ENCODE results near the gene SLC17A5. TPM values are rescaled to one million over a fixed set of nuclear protein-coding genes. Genes with fewer than 3 reads are reported as not detected.
A peak's percentile ranks its signal among the peaks of the same experiment; 100 is the strongest.

The SLC17A5 gene
- total and polyA plus RNA-seq, 9 of the 15 experiments (the other 6 are each of a cell fraction or from before 2014, with no cell fraction given): 1.3 to 7.2 (median 3.4) TPM

DNA sequence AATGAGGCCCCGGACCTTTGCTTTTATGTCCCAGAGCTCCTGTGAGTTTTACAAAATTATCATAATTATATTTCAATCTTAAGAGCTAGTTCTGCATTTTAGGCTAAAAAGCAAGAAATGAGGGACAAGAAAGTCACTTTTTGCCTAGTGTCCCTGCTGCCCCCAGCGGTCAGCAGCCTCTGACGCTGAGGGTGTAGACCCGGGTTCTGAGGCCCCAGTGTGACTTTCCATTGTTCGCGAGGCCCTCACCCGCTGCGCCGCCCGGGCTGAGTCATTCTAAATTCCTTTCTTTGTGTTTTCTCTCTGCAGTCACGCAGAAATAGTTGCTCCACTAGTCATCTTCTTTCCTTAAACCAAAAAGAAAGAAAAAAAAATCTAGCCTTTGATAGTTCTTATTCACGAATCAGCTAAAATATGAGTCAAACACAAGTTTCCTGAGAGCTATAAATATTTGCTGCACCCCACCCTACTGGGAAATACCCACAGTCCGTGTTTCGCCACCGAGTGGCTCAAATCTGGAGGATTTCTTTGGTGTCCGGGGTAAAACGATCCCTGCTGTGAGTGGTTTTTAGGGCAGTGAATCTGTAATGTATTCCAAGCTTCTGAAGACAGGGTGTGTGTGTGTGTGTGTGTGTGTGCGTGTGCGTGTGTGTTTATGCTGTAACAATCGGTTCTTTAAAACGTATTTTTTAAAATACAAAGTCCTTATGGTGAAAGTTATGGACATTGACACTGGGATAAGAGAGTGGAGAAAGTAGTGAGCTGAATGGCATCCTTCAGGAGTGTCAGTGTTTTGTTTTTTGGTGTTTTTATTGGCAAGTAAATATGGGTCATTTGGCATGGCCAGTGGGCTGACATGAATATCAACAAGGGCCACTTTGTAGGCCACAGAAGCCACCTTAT lies 73.3 kb downstream of the SLC17A5 start (continued):
- TF ChIP-seq, protein P1, sequence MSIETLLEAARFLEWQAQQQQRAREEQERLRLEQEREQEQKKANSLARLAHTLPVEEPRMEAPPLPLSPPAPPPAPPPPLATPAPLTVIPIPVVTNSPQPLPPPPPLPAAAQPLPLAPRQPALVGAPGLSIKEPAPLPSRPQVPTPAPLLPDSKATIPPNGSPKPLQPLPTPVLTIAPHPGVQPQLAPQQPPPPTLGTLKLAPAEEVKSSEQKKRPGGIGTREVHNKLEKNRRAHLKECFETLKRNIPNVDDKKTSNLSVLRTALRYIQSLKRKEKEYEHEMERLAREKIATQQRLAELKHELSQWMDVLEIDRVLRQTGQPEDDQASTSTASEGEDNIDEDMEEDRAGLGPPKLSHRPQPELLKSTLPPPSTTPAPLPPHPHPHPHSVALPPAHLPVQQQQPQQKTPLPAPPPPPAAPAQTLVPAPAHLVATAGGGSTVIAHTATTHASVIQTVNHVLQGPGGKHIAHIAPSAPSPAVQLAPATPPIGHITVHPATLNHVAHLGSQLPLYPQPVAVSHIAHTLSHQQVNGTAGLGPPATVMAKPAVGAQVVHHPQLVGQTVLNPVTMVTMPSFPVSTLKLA (conservative IDR thresholded peaks at IDR 0.05): peak; percentile 41 to 53
- TF ChIP-seq CHD1 (IDR thresholded peaks at IDR 0.05; ENCODE audit: low read length) (no peak), ZNF143 (CRISPR knock-in tag; IDR thresholded peaks at IDR 0.05) (no peak), HDAC3 (IDR thresholded peaks at IDR 0.05; ENCODE audit: borderline replicate concordance, partially characterized antibody) (no peak), TEAD4 (IDR thresholded peaks at IDR 0.05; ENCODE audit: low read length) (peak; percentile 33), TEAD4 (CRISPR knock-in tag; IDR thresholded peaks at IDR 0.05; ENCODE audit: borderline replicate concordance) (no peak), BRCA1 (IDR thresholded peaks at IDR 0.05) (no peak), BRCA1 (CRISPR knock-in tag; IDR thresholded peaks at IDR 0.05) (no peak), NFE2L1 (tag; IDR thresholded peaks at IDR 0.05; ENCODE audit: borderline replicate concordance, low read depth) (0 out of 2 replicates have a peak, but pooled peaks have one; percentile 1), RAD21 (CRISPR knock-in tag; conservative IDR thresholded peaks at IDR 0.05 in 1 of 2, IDR thresholded peaks at IDR 0.05 in 1 of 2) (peak; percentile 49 to 57; a peak in 3 of 4 replicates), POLR2H (tag; IDR thresholded peaks at IDR 0.05; ENCODE audit: low read depth) (peak; percentile 57; the same call in 1 of the 2 replicates), PRPF4 (IDR thresholded peaks at IDR 0.05; ENCODE audit: insufficient read depth, low read depth, low read length, poor library complexity, severe bottlenecking) (no peak), FIP1L1 (IDR thresholded peaks at IDR 0.05; ENCODE audit: low read depth, low read length, poor library complexity, severe bottlenecking) (no peak), ZNF57 (CRISPR knock-in tag; IDR thresholded peaks at IDR 0.05) (no peak), RBM22 (IDR thresholded peaks at IDR 0.05; ENCODE audit: low read depth, low read length, poor library complexity, severe bottlenecking) (no peak), CBFA2T2 (conservative IDR thresholded peaks at IDR 0.05) (no peak)
- TF ChIP-seq, protein P2, sequence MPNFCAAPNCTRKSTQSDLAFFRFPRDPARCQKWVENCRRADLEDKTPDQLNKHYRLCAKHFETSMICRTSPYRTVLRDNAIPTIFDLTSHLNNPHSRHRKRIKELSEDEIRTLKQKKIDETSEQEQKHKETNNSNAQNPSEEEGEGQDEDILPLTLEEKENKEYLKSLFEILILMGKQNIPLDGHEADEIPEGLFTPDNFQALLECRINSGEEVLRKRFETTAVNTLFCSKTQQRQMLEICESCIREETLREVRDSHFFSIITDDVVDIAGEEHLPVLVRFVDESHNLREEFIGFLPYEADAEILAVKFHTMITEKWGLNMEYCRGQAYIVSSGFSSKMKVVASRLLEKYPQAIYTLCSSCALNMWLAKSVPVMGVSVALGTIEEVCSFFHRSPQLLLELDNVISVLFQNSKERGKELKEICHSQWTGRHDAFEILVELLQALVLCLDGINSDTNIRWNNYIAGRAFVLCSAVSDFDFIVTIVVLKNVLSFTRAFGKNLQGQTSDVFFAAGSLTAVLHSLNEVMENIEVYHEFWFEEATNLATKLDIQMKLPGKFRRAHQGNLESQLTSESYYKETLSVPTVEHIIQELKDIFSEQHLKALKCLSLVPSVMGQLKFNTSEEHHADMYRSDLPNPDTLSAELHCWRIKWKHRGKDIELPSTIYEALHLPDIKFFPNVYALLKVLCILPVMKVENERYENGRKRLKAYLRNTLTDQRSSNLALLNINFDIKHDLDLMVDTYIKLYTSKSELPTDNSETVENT (CRISPR knock-in tag; IDR thresholded peaks at IDR 0.05): no peak

Data from K562 (cell line).